GM19467 (cell line): ENCODE measurements around the gene DDN.

Experiments used
- ATAC-seq: cut with Tn5 transposase; IDR thresholded peaks from one replicate; pipeline ENCODE4 v1.9.1; 2021; ENCODE audit warnings: mild to moderate bottlenecking, moderate library complexity; ENCODE audit not compliant: unreplicated experiment

Gene DDN

DNA sequence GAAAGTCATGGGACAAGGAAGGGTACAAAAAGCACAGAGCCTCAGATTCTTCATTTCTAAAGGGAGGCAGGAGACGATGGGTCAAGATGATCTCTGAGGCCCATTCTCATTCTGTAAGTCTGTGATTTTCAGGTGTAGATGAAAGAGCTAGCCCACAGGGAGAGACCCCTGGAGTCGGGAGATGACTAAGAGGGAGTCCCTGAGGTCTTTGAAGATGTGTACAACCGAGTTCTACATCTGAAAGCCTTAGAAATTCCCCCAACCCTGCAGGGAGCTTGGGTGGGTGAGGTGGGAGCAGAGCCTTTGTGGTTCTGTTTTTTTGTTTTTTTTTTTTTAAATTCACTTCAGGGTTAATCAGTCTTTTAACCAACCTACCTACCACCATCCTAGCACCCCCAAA, 30.7 kb downstream of the DDN start:
- no peak for ATAC-seq

DNA sequence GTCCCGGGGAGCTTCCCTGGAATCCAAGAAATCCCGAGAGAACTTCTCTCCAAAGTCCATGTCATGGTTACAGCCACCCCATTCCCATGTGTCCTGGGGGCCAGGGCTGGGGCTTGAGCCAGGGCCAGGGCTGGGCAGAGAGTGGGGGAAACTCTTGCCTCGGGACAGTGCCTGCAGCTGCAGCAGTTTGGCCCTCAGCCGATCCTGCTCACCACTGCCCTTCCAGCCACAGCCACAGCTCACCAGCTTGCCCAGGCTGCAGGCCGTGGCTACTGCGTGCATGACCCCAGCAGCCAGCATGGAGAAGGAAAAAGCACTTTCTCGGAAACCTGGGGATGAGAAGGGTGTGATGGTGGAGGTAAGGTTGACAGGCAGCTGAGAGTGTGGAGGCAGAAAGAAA, 31.2 kb downstream of the DDN start:
- no peak for ATAC-seq

GRCh38 chr12:48966177-48966895, 32.8 kb downstream of the DDN start:
- ATAC-seq = no peak

DNA sequence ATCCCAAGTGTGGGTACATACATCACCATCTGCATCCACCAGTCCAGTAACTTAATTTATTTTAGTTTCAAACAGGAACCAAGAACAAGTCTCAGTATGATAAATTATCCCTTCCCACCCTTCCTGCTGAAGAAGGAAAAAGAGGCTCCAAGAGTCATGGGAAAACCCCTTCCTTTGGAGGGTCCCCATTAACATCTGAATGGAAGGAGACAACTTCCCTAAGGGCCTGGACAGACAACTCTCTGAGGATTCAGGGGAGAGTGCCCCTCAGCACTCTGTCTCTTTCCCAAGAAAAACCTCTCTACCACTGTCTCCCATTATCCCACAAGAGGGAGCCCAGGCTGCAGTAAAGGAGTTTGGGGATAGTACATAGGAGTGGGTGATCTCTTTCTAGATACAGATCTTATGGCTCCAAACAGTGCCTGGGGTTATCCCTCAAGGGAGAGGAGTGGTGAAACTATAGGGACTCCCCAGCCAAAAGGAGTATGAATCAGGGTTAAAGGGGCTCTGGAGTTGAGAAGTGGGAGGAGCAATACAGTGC, 33.8 kb downstream of the DDN start:
- ATAC-seq = no peak

DNA sequence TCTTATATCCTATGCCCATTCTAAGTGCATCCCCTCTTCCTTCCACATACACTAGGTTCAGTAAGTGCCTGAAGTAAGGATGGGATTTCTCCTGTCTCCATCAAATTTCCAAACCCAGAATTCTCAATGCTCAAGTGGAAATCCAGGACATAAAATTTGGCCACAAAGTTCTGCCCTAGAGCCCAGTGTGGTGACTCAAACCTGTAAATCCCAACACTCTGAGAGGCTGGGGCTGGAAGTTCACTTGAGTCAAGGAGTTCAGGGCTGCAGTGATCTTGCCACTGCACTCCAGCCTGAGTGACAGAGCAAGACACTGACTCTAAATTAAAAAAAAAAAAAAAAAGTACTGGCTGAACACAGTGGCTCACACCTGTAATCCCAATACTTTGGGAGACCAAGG, 37.4 kb downstream of the DDN start:
- no peak for ATAC-seq

- no peak for ATAC-seq
These were observed 37.8 kb downstream of the DDN start for GRCh38 chr12:48961331-48961730.

DNA sequence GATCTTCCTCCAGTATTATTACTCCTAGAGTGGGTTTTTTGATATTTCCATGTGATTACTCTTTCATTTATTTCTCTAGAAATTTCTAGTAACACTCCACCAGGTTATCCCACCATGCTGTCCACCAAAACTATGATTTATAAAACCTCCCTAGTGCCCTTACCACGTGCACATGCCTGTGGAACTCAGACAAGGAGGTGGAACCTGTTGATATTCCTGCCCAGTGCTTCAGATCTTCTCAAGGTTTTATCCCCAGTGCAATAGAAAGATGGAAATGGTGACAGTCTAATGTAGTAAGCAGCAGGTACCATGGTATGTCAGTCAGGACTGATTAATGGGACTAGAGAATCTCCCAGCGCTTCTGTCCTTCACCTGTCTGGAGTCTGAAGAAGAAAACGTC, 38.3 kb downstream of the DDN start:
- ATAC-seq = no peak

DNA sequence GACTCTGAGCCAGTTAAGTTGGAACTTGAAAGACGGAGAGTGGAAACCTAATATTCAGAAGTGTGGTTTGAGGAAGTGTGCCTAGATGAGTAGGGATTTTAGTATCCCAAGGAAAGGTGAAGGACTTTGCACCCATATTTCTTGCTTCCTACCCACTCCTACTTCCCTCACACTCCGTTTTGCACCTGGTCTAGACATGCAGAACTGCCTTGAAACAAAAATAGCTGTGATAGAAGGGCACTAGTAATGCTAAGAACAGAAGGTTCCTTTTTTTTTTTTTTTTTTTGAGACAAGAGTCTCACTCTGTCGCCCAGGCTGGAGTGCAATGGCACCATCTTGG, 41.2 kb downstream of the DDN start:
- no peak for ATAC-seq

DNA sequence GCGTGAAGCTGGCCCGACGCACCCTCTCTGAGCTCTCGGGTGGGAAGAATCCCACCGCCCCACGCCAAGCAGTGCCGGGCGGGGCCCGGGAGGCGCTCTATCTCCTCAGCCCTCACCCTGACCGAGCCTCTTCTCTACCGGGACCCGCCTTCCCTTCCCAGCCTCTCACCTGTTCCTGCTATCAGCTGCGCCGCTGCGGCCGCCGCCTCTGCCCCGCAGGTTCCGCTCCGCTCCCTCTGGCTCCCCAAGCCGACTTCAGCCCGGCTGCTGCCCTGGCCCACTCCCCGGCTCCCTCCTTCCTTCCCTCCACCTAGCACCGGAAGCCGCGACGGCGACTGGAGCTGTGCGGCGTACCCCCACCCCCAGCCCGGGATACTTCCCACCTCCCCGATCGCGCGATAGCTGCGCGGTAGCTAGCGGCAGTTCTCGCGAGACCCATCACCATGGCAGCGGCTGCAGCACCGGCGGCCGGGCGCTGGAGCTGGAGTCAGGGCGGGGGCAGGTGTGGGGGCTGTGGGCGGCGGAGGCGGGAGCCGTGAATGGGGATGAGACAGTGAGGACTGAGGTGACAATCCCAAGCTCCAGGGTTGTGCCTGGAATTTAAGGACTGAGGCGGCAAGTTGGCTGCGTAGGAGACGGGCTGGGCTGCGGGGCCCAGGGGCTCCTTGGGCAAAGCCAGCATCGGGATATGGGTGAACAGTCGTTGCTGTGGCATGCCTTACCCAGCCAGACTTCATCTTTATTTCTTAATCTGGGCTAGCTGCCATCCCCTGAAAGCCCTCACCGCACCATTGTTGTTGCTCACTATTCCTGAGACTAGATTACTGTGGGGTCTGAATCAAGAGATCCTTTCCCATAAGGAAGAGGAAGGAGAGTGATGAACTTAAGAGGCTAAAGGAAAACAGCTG, 41.8 kb downstream of the DDN start, which contains the start of gene ARF3:
Gene ARF3, minus strand, starts transcription at position 347 of the 908 bp plus-strand sequence. CDS start 16,392 bp downstream, outside the sequence.
- ATAC-seq = peak; percentile 82

GRCh38 chr12:48956279-48957140, 42.7 kb downstream of the DDN start:
- ATAC-seq = peak; percentile 17

DNA sequence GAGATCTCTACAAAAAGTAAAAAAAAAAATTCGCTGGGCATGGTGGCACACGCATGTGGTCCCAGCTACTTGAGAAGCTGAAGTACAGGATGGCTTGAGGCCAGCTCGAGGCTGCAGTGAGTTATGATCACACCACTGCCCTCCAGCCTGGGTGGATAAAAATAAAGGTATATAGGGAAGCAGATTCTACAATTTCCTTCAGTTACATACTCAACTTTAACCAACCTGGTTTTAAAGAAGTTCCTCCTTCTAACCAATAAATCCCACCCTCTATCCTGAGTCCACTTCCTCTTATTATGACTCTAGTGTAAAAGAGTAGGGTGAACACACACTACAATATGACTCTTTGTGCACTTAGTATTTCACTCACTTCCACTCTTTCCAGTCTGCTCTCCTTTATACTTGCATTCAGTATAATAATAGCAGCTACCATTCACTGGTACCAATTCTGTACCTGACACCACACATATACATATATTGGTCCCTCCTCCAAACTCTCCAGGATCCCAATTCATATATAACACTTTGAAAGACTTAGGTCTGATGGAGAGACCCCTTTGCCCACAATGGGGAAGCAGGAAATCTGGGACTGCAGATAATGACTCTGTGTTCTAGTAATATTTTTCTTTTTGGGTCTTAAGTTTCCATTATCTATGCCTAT, 44.2 kb downstream of the DDN start:
- ATAC-seq = no peak

GRCh38 chr12:48954061-48954460, 45.1 kb downstream of the DDN start:
- ATAC-seq = no peak

DNA sequence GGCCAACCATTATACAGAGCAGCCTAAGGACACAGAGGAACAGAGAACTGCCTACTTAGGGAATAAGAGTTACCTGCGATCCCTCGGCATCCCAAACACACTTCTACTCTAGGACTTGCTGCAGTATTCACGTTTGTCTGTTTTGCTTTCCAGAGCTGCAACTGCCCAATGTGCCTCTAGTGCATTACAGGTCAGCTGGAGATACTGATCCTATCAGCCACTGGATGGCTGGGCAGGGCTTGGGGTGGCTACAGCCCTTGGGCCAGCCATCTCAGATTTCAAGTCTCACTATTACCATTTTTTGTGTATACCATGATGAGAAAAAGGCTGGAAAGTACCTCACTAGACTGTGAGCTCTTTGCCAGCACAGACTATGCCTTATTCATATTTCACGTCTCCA, 46.5 kb downstream of the DDN start:
- ATAC-seq = no peak

DNA sequence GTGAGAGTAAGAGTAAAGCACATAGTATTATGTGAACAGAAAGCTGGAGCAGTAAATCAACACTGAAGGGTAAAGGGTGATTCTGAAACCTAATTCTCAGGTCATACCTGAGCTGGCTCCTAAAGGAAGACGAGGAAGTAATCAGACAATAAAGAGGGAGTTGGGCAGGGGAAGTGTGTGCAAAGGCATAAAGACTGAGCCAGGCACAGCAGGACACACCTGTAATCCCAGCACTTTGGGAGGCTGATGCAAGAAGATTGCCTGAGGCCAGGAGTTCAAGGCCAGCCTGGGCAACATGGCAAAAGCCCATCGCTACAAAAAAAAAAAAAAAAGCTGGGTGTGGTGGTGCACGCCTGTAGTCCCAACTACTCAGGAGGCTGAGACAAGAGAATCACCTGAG, 51.4 kb downstream of the DDN start:
- ATAC-seq = no peak

DNA sequence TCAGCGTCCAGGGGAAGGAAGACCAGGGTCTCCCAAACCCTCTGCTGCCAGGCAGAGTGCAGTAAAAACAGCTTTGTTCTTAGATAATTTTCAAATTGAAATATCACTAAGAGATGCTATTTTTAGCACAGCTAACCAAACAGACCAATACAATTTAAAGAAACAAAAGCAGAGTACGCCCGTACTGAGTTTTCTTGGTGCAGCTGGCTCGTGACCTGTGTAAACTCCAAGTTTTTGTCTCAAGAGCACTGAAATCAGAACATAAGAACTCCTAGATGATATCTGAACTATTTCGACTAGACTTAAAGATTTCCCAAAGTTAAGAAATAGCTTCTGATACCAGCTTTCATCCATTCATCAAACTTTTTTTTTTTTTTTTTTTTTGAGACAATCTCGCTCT, 52.2 kb downstream of the DDN start:
- ATAC-seq = no peak

GRCh38 chr12:48946205-48946604, 53.0 kb downstream of the DDN start:
- no peak for ATAC-seq
